GM23338 (cell line): Measurements from ENCODE around the gene LONRF2.

Source experiments
- CREB1 ChIP-seq: fragments of 250-450 bp; sonication (Bioruptor Pico); IDR thresholded peaks from 2 replicates; pipeline ENCODE4 v1.5.0; 2020; ENCODE audit warnings: low read depth, mild to moderate bottlenecking, moderate library complexity
- CTCF ChIP-seq, 2 experiments: fragments of 200-600 bp in 1 of 2; sonication (generic) in 1 of 2; conservative IDR thresholded peaks; 2 replicates each; pipeline versions ENCODE4 v1.5.1 to v1.6.1; 2016 to 2017; ENCODE audit warnings: antibody characterized with exemption in 2 of 2, low read depth in 2 of 2, mild to moderate bottlenecking in 2 of 2, moderate library complexity in 1 of 2
- ETS1 ChIP-seq: IDR thresholded peaks from 2 replicates; pipeline ENCODE4 v1.6.1; 2016; ENCODE audit warnings: antibody characterized with exemption
- EZH2 ChIP-seq: fragments of 200-600 bp; sonication (generic); IDR thresholded peaks from one replicate; pipeline ENCODE4 v1.8.0; 2017; ENCODE audit warnings: antibody characterized with exemption, mild to moderate bottlenecking, low read depth; ENCODE audit not compliant: unreplicated experiment
- EZH2phosphoT487 ChIP-seq: fragments of 200-600 bp; sonication (generic); IDR thresholded peaks from one replicate; pipeline ENCODE4 v1.8.1; 2018; ENCODE audit warnings: antibody characterized with exemption; ENCODE audit not compliant: unreplicated experiment
- NANOG ChIP-seq: IDR thresholded peaks from 2 replicates; pipeline ENCODE4 v1.6.1; 2016; ENCODE audit warnings: antibody characterized with exemption, borderline replicate concordance
- POLR2AphosphoS5 ChIP-seq: IDR thresholded peaks from 2 replicates; pipeline ENCODE4 v1.6.1; 2016; ENCODE audit warnings: antibody characterized with exemption, low read depth
- REST ChIP-seq: IDR thresholded peaks from one replicate; pipeline ENCODE4 v1.6.1; 2018; ENCODE audit warnings: antibody characterized with exemption; ENCODE audit not compliant: unreplicated experiment
- STAT1 ChIP-seq: IDR thresholded peaks from one replicate; pipeline ENCODE4 v1.6.1; 2016; ENCODE audit warnings: antibody characterized with exemption; ENCODE audit not compliant: unreplicated experiment
- ZNF114 ChIP-seq: fragments of 250-450 bp; sonication (Bioruptor Pico); IDR thresholded peaks from 2 replicates; pipeline ENCODE4 v1.5.0; 2020; ENCODE audit warnings: mild to moderate bottlenecking, moderate library complexity
- ZNF331 ChIP-seq: fragments of 250-450 bp; sonication (Bioruptor Pico); IDR thresholded peaks from 2 replicates; pipeline ENCODE4 v1.5.0; 2020; ENCODE audit warnings: low read depth, mild to moderate bottlenecking, moderate library complexity

- TF ChIP-seq CTCF (conservative IDR thresholded peaks at IDR 0.05; ENCODE audit: low read depth in 2 of 2) (no peak), ZNF114 (CRISPR knock-in tag) (no peak), EZH2 (no peak), EZH2phosphoT487 (no peak), REST (no peak), POLR2AphosphoS5 (no peak), CREB1 (CRISPR knock-in tag) (no peak), ETS1 (no peak), ZNF331 (CRISPR knock-in tag) (no peak), NANOG (no peak), STAT1 (no peak)
Observed at GRCh38 chr2:100248971-100249370, 73.3 kb downstream of the LONRF2 start.
